K562 (cell line): ENCODE data around the gene KRTAP10-9. TPM values are rescaled to one million over a fixed set of nuclear protein-coding genes. Genes with fewer than 3 reads are reported as not detected.
"Not testable (repeated sequence)": the region's sequence is repeated elsewhere in the genome, so short reads cannot be mapped to it uniquely, and the experiment has no call there.

Source experiments
- ATAC-seq: fragments of 200-7000 bp; cut with Tn5 transposase; 3 replicates; pipeline ENCODE4 v1.9.1; 2020; ENCODE audit warnings: moderate library complexity
- BruUV-seq: library from RNA; stranded (reverse); fragments of 400-500 nt; replicated peaks from 2 replicates; lab custom pipeline; 2021; lab: Mats Ljungman, UMichigan
- CTCF ChIA-PET: fragments of 300-600 bp; formaldehyde crosslinking; extraction: SDS; loops from one replicate; lab custom pipeline; 2021; ENCODE audit warnings: low intra/inter-chr PET ratio; lab: Yijun Ruan, JAX
- POLR2A ChIA-PET: fragments of 300-600, 350-650 bp; sonication (Branson Sonifier 250); formaldehyde crosslinking; extraction: SDS; loops from one replicate; lab custom pipeline; 2021; ENCODE audit warnings: antibody characterized with exemption, inconsistent platforms; lab: Yijun Ruan, JAX
- DNase-seq, 4 experiments: peaks; one replicate each; pipeline versions ENCODE4 v3.0.0 to v3.0.0-alpha.2; 2011 to 2018; ENCODE audit warnings: low spot score in 3 of 4, mixed read lengths in 3 of 4; ENCODE audit errors: extremely low read depth in 1 of 4
- FAIRE-seq: peaks from 2 replicates; lab custom pipeline; 2011; peaks lifted over from hg19 to GRCh38; lab: Jason Lieb, UNC
- H2AFZ ChIP-seq: 2 replicates; pipeline ENCODE4 v1.6.0; 2011; ENCODE audit warnings: low read depth, low read length, control low read depth, inconsistent platforms
- H3K27ac ChIP-seq: fragments of 200-600 bp; 3 replicates; pipeline ENCODE4 v1.8.0; 2011; ENCODE audit warnings: low read depth, mild to moderate bottlenecking, control low read depth, inconsistent platforms, low read length, moderate library complexity, mixed read lengths; ENCODE audit errors: extremely low read depth
- H3K27me3 ChIP-seq, 2 experiments: fragments of 300-600 bp in 1 of 2; 2 replicates in 1 of 2; 3 replicates in 1 of 2; pipeline versions ENCODE4 v1.6.0 to v1.8.0; 2011; ENCODE audit warnings: inconsistent platforms in 2 of 2, low read length in 2 of 2, mild to moderate bottlenecking in 1 of 2, mixed read lengths in 1 of 2, moderate library complexity in 1 of 2; ENCODE audit not compliant: control insufficient read depth in 2 of 2, insufficient read depth in 2 of 2
- H3K36me3 ChIP-seq: fragments of 300-600 bp; 3 replicates; pipeline ENCODE4 v1.8.0; 2011; ENCODE audit warnings: mild to moderate bottlenecking, low read length, inconsistent platforms; ENCODE audit not compliant: control insufficient read depth, insufficient read depth
- H3K4me1 ChIP-seq, 2 experiments: fragments of 200-600 bp in 1 of 2; replicated peaks in 1 of 2; 2 replicates in 1 of 2; 3 replicates in 1 of 2; pipeline versions ENCODE4 v1.5.1 to v1.8.0; 2011; ENCODE audit warnings: inconsistent platforms in 2 of 2, low read length in 2 of 2, mild to moderate bottlenecking in 1 of 2, mixed read lengths in 1 of 2, moderate library complexity in 1 of 2; ENCODE audit not compliant: control insufficient read depth in 2 of 2, insufficient read depth in 2 of 2
- H3K4me2 ChIP-seq: 2 replicates; pipeline ENCODE4 v1.6.1; 2011; ENCODE audit warnings: low read length, control low read depth, inconsistent platforms, mixed read lengths; ENCODE audit not compliant: insufficient read depth
- H3K4me3 ChIP-seq: fragments of 200-600 bp; sonication (generic), shearing (Covaris generic); 2 replicates; pipeline ENCODE4 v1.5.1; 2016; ENCODE audit warnings: control low read depth, inconsistent platforms
- H3K79me2 ChIP-seq: fragments of 200-600 bp; 3 replicates; pipeline ENCODE4 v1.8.0; 2011; ENCODE audit warnings: low read length, inconsistent platforms; ENCODE audit not compliant: control insufficient read depth, insufficient read depth
- H3K9ac ChIP-seq, 2 experiments: 2 replicates each; pipeline versions ENCODE4 v1.6.0 to v1.6.1; 2011; ENCODE audit warnings: low read depth in 2 of 2, low read length in 2 of 2, control low read depth in 1 of 2, inconsistent platforms in 1 of 2, mild to moderate bottlenecking in 1 of 2, mixed read lengths in 1 of 2; ENCODE audit not compliant: insufficient read depth in 1 of 2
- H3K9me1 ChIP-seq: one replicate; pipeline ENCODE4 v1.6.0; 2011; ENCODE audit warnings: inconsistent platforms, mild to moderate bottlenecking, low read length, moderate library complexity; ENCODE audit not compliant: control insufficient read depth, insufficient read depth
- H3K9me3 ChIP-seq: replicated peaks from 2 replicates; pipeline ENCODE4 v1.5.1; 2011; ENCODE audit warnings: low read depth, low read length, inconsistent platforms; ENCODE audit not compliant: control insufficient read depth, insufficient read depth
- H4K20me1 ChIP-seq: replicated peaks from 2 replicates; pipeline ENCODE4 v1.6.1; 2011; ENCODE audit warnings: low read length, inconsistent platforms, mixed read lengths; ENCODE audit not compliant: control insufficient read depth, insufficient read depth
- ELK3 ChIP-seq: fragments of 450-650 bp; formaldehyde crosslinking; IDR thresholded peaks from 2 replicates; pipeline ENCODE4 v1.4.0; 2020; ENCODE audit warnings: mild to moderate bottlenecking
- ERF ChIP-seq: fragments of 450-650 bp; formaldehyde crosslinking; IDR thresholded peaks from 2 replicates; pipeline ENCODE4 v1.4.0; 2020; ENCODE audit warnings: mild to moderate bottlenecking, mixed read lengths
- FOXJ2 ChIP-seq: fragments of 200-800 bp; sonication (Bioruptor generic); IDR thresholded peaks from 2 replicates; pipeline ENCODE4 v1.6.1; 2016; ENCODE audit warnings: missing genetic modification characterization, missing compliant biosample characterization
- FOXO4 ChIP-seq: fragments of 450-650 bp; formaldehyde crosslinking; IDR thresholded peaks from 2 replicates; pipeline ENCODE4 v1.4.0; 2020; ENCODE audit warnings: mild to moderate bottlenecking, moderate library complexity
- KDM4B ChIP-seq, 2 experiments: fragments of 450-650 bp in 1 of 2; sonication (generic) in 1 of 2; IDR thresholded peaks; 2 replicates each; pipeline ENCODE4 v1.6.1; 2016 to 2017; ENCODE audit warnings: borderline replicate concordance in 2 of 2, antibody characterized with exemption in 1 of 2, low read depth in 1 of 2, mild to moderate bottlenecking in 1 of 2
- NFIX ChIP-seq: fragments of 250-450 bp; sonication (Bioruptor Pico); IDR thresholded peaks from 2 replicates; pipeline ENCODE4 v1.4.0; 2020; ENCODE audit warnings: low read depth, mild to moderate bottlenecking, moderate library complexity
- TFE3 ChIP-seq: fragments of 450-650 bp; formaldehyde crosslinking; IDR thresholded peaks from 2 replicates; pipeline ENCODE4 v1.4.0; 2020; ENCODE audit warnings: mild to moderate bottlenecking, mixed read lengths
- TRIM28 ChIP-seq: fragments of 450-650 bp; IDR thresholded peaks from 2 replicates; pipeline ENCODE4 v1.6.1; 2017
- ZNF707 ChIP-seq: fragments of 250-450 bp; sonication (Bioruptor Pico); conservative IDR thresholded peaks from 2 replicates; pipeline ENCODE4 v1.8.0; 2022; ENCODE audit warnings: inconsistent platforms, mild to moderate bottlenecking, moderate library complexity
- WGBS: fragments of 100-300 bp; shearing (Covaris generic); methylation state at CpG from one replicate; pipeline ENCODE4 v1.1.6; 2016; ENCODE audit warnings: low coverage, mixed read lengths; ENCODE audit not compliant: insufficient coverage; ENCODE audit errors: missing lambda C conversion rate; 5-methylcytosine and 5-hydroxymethylcytosine counted together
- in situ Hi-C: fragments of 300-500 bp; cut with MboI; formaldehyde crosslinking; loops from 4 replicates; pipeline ENCODE4 v1.15.0; 2018; ENCODE audit warnings: inconsistent platforms, mixed read lengths
- intact Hi-C: fragments of 100-400 bp; cut with micrococcal nuclease; formaldehyde crosslinking; loops from 2 replicates; pipeline ENCODE4 v1.14.2; 2022
- polyA plus RNA-seq, 8 experiments: library from polyadenylated mRNA; depleted of rRNA in 4 of 8; stranded (reverse) in 5 of 8; unstranded in 3 of 8; fragments of >200 nt; fragmentation: Nextera tagmentation in 2 of 8; fragmentation: Illumina TruSeq in 1 of 8; extraction: Ambion mirVana in 2 of 8; extraction: Trizol in 1 of 8; gene quantifications; 2 replicates each; pipeline versions ENCODE4 v1.2.1 to v1.2.3, GENCODE V29; 2011 to 2014; ENCODE audit warnings: inconsistent platforms in 1 of 8, missing spikeins in 1 of 8
- total RNA-seq, 7 experiments: library from RNA; depleted of rRNA in 6 of 7; stranded (reverse); fragments of >200 nt in 6 of 7; fragmentation: Illumina TruSeq in 2 of 7; extraction: Trizol in 2 of 7; gene quantifications; 2 replicates each; pipeline versions ENCODE4 v1.2.1 to v1.2.3, GENCODE V29; 2011 to 2021; ENCODE audit warnings: low replicate concordance in 1 of 7

Gene KRTAP10-9
- total and polyA plus RNA-seq, 9 of the 15 experiments (the other 6 are each of a cell fraction or from before 2014, with no cell fraction given): not detected

- H3K27ac ChIP-seq, intact Hi-C loops, in situ Hi-C loops, H3K79me2 ChIP-seq, H4K20me1 ChIP-seq, ATAC-seq, H3K4me2 ChIP-seq, H3K4me3 ChIP-seq, H3K9me3 ChIP-seq, H3K36me3 ChIP-seq, FAIRE-seq, H3K9ac ChIP-seq, H2AFZ ChIP-seq, DNase-seq, H3K9me1 ChIP-seq, CTCF ChIA-PET, BruUV-seq: not testable (repeated sequence)
- 0 out of 2 replicates have a peak, but pooled peaks have one; percentile 58 for TF ChIP-seq TRIM28
- Histone ChIP-seq H3K4me1 (peaks cover 0 to 10% of the 10 kb centered on the region in 2 experiments; a peak in 2 of 5 replicates), H3K27me3 (peaks cover 12 to 26% of the 10 kb centered on the region in 2 experiments; a peak in 4 of 5 replicates)
- WGBS: 3% methylated on average over 7 of the region's 7 CpGs
- POLR2A ChIA-PET: interaction anchor here (0.6 kb wide), 1 partner anchor 119 kb away, joined by 3 read pairs; no protein-coding TSS in a partner anchor
These were observed 16.6 kb upstream of the KRTAP10-9 start for GRCh38 chr21:44610157-44610843.

GRCh38 chr21:44611551-44611950 is 15.3 kb upstream of the KRTAP10-9 start:
- ATAC-seq: no peak
- in situ Hi-C loops: no loop called here

More at GRCh38 chr21:44611551-44611950, 15.3 kb upstream of the KRTAP10-9 start:
- intact Hi-C loops: no loop called here
- no peak for FAIRE-seq
- DNase-seq: no peak
- no peak overlapping the region for H3K4me3 ChIP-seq
- H3K27me3 ChIP-seq: peaks cover 14 to 37% of the 10 kb centered on the region in 2 experiments; a peak in 4 of 5 replicates
- ChIA-PET POLR2A (interaction anchor here (0.7 kb wide), 1 partner anchor 27 kb away, joined by 3 read pairs; no protein-coding TSS in a partner anchor), CTCF (no interaction called here)
- H3K27ac ChIP-seq: no peak overlapping the region
- H2AFZ ChIP-seq: no peak overlapping the region
- H3K4me2 ChIP-seq: no peak overlapping the region
- 2% methylated on average over 4 of the region's 4 CpGs for WGBS
- H3K4me1 ChIP-seq: peaks cover 0 to 10% of the 10 kb centered on the region in 2 experiments; a peak in 2 of 5 replicates
- H4K20me1 ChIP-seq: no peaks in the 10 kb centered on the region
- BruUV-seq: no TSS peak
- peaks cover 3% of the 10 kb centered on the region for H3K9me1 ChIP-seq
- H3K79me2 ChIP-seq: no peaks in the 10 kb centered on the region
- no peaks in the 10 kb centered on the region for H3K36me3 ChIP-seq
- TF ChIP-seq FOXO4 (CRISPR knock-in tag) (no peak), NFIX (CRISPR knock-in tag) (no peak), ERF (CRISPR knock-in tag) (no peak), ELK3 (CRISPR knock-in tag) (no peak), FOXJ2 (no peak), TFE3 (CRISPR knock-in tag) (no peak), ZNF707 (CRISPR knock-in tag) (peak; percentile 92), KDM4B (IDR thresholded peaks at IDR 0.05; ENCODE audit: borderline replicate concordance in 2 of 2, low read depth in 1 of 2) (no peak)
- no peak overlapping the region for H3K9ac ChIP-seq
- H3K9me3 ChIP-seq: no peaks in the 10 kb centered on the region; the same call in none of the 2 replicates
